NCI-H1417 (cell line): Measurements from ENCODE around the gene C3orf80.
"Not testable (repeated sequence)": the region's sequence is repeated elsewhere in the genome, so short reads cannot be mapped to it uniquely, and the experiment has no call there.

ENCODE experiments used
- DNase-seq, 3 experiments: peaks; one replicate each; lab custom pipeline; 2025; lab: John Stamatoyannopoulos, UW

The C3orf80 gene

DNA sequence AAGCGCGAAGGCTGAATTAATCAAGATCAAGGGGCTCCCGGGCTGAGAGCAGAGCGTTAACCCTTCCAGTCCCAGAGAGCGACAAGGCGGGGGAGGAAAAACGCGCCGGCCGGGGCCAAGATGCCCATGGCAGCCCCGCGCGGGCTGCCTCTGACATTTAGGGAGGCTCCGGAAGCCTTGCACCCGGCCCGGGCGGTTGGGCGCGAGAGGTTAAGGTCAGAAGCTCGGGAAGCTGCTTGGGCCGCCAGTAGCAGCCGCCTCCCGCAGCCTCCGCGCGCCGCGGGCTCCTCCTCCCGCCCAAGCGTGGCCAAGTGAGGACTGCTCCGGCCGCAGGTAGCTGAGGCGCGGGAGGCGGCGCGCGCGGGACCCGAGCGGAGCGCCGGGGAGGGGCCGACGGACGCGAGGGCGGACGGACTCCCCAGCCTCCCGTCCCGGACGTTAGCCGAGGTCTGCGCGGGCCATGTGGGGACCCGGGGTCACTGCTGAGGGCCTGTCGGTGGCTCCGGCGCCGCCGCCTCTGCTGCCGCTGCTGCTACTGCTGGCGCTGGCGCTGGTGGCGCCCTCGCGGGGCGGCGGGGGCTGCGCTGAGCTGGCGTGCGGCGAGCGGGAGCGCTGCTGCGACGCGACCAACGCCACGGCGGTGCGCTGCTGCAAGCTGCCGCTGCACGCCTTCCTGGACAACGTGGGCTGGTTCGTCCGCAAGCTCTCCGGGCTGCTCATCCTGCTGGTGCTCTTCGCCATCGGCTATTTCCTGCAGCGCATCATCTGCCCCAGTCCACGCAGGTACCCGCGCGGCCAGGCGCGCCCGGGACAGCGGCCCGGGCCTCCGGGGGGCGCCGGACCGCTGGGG, at the start of gene C3orf80:
C3orf80 (plus strand) TSS at position 247 of the 850 bp plus-strand sequence; CDS start at position 461, 214 bp downstream.
- peak; percentile 33 to 96 (median 89) for DNase-seq

GRCh38 chr3:160176923-160177322, 48.3 kb upstream of the C3orf80 start:
- no peak for DNase-seq

DNA sequence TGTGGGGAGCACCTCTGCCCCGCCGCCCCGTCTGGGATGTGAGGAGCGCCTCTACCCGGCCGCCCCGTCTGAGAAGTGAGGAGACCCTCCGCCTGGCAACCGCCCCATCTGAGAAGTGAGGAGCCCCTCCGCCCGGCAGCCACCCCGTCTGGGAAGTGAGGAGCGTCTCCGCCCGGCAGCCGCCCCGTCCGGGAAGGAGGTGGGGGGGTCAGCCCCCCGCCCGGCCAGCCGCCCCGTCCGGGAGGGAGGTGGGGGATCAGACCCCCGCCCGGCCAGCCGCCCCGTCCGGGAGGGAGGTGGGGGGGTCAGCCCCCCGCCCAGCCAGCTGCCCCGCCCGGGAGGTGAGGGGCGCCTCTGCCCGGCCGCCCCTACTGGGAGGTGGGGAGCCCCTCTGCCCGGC, 46.6 kb upstream of the C3orf80 start:
- DNase-seq, result not testable (repeated sequence)

- not testable (repeated sequence) for DNase-seq
Observed at GRCh38 chr3:160179403-160179802, 45.8 kb upstream of the C3orf80 start.

GRCh38 chr3:160179906-160180305, 45.3 kb upstream of the C3orf80 start:
- no peak for DNase-seq

DNA sequence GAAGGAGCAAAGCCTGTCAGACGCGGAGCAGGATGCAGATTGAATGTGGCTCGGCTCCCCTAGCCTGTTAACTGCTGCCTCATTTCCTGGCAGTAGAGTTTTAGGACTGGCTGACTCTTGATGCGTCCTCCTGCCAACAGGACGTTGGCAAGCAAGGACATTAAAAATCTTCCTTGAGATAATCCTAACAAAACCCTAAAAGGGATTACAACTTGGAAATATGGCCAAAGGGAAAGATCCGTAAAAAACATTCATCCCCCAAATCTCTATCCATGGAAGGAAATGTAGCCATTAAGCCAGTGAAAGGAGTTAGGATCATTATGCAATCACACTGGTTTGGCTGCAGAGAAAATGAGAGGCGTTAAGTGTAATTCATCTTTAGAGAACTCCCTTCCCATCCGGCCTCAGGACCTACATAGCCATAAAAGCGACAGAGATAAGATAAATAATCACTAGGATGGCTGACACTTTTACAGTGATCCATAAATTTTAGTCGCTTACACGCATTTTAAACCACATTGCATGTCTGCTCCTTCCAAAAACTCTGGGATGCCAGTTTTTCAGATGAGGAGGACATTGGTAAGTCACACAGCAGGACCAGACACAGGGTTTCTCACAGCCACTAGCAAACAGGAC, 44.5 kb upstream of the C3orf80 start:
- peak in 1 of 3 experiments; percentile 58 for DNase-seq

- no peak for DNase-seq
Observed at GRCh38 chr3:160183345-160184076, 41.7 kb upstream of the C3orf80 start.

- DNase-seq, result no peak
Observed at GRCh38 chr3:160184655-160185054, 40.6 kb upstream of the C3orf80 start.

- DNase-seq, result no peak
Observed at GRCh38 chr3:160185751-160186150, 39.5 kb upstream of the C3orf80 start.

DNA sequence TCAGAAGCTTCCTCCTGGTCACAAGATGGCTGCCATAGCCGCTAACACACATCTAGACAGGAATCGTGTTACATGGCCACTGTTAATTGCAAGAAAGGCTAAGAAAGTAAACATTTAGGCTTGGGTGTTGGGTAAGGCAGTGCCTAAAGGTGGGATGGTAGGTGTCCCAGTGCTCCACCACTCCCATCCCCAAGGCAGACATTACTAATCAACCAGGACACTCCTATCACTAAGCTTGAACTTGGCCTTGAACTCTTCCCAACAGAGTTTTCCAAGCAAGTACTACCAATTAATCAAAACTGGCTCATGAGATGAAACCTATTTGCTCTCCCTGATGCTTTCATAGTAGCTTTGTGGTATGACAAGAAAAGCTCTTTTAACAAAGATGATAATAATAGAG, 37.9 kb upstream of the C3orf80 start:
- no peak for DNase-seq

GRCh38 chr3:160192310-160193029, 32.8 kb upstream of the C3orf80 start:
- DNase-seq, result no peak

DNA sequence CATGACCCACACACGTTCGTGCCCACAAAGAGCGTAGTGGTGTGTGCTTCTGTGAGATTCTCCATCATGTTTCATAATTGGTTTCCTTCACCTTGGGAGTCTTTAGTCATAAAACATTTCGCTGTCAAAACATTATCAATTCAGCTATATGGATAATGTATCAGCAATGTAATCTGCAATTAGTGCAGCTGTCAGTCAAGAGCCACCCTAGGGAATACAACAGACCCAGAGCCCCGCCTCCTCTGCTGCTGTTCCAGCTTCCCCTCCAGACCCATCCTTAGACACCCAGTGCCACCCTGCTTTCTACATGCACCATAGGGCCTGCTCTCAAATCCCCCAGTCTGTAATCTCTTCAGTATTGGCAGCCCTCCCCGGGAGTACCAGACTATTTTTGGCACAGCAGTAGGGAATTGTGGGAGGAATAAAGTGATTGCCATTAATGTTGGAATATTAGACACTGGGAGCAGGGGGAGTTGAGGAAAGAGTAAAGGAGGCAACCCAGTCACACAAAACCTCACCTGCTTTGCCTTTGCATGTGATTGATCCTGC, 31.5 kb upstream of the C3orf80 start:
- peak in 1 of 3 experiments; percentile 46 for DNase-seq

GRCh38 chr3:160194438-160194837, 30.8 kb upstream of the C3orf80 start:
- DNase-seq, result no peak

DNA sequence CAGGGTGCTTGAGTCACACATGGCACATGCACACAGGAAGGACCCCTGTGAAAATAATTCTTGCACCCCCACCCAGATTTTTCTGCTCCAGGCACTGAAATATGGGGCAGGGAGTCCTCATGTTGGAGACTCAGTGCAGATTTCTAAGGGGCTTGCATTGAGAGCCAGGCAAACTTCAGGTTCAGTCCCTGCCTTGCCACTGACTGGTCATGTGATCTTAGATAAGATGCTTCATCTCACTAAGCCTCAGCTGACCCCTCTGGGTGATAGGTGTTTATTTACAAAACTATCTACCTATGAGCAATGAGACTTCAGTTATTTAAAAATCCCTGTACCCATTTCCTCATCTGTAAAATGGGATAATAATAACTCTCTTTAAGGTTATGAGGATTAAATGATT, 30.1 kb upstream of the C3orf80 start:
- no peak for DNase-seq

DNA sequence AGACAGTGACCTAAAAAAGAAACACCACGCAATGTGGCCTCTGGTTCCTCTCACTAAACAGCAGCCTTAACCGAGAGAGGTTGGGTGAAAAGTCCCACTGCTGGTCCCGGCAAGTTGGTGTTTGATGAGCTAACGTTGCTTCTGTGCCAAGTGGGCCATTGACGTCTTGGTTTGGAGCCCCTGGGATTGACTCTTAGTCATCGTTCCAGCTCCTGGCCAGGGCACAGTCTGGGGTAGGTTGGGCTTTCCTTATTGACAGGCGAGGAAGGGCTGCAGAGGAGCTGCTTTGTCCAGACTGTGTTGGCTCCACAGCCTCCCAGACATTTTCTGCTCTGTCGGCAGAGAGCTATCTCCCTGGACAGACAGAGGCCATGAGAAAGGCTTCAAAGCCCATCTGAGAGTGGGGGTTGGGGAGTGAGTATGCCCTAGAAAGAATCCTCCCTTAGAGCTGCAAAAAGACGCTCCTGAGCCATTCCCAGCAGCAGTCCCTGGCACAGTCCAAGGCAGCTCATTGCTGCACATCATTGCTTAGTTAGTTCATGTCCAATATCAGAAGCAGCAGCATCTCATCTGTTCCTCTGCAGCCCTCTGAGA, 28.6 kb upstream of the C3orf80 start:
- DNase-seq, result no peak

- no peak for DNase-seq
Observed at GRCh38 chr3:160199108-160199507, 26.1 kb upstream of the C3orf80 start.

GRCh38 chr3:160200353-160200752, 24.9 kb upstream of the C3orf80 start:
- DNase-seq, result peak; percentile 14 to 92 (median 50)

DNA sequence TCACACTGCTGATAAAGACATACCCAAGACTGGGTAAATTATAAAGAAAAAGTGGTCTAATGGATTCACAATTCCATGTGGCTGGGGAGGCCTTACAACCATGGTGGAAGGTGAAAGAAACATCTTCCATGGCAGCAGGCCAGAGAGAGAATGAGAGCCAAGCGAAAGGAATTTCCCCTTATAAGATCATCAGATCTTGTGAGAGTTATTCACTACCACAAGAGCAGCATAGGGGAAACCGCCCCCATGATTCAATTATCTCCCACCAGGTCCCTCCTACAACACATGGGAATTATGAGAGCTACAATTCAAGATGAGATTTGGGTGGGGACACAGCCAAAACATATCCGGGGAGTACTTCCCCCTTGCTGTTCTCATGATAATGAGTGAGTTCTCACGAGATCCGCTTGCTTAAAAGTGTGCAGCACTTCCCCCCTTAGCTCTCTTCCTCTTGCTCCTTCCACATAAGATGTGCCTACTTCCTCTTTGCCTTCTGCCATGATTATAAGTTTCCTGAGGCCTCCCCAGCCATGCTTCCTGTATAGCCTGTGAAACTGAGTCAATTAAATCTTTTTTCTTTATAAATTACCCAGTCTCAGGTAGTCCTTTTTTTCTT, 20.7 kb upstream of the C3orf80 start:
- not testable (repeated sequence) for DNase-seq

GRCh38 chr3:160205606-160206005, 19.6 kb upstream of the C3orf80 start:
- no peak for DNase-seq

GRCh38 chr3:160210341-160210740, 14.9 kb upstream of the C3orf80 start:
- no peak for DNase-seq

DNA sequence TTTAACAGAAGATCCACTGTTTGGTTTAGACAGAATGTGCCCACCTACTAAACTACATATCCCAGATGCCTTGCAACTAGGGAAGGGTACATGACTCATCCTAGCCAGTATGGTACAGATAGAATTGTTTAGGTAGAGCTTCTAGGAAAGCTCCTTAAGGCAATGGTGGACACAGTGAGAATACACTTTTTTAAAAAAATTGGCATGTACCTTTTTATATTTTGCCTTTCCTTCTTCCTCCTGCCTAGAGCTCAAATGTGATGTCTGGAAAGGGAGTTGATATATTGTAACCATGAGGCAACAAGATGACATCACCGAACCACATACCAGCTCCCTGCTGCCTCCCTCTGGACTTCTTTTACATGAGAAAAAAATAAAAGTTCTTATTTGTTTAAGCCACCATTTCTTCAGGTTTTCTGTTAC, 14.4 kb upstream of the C3orf80 start:
- no peak for DNase-seq
